ENCODE measurements around the gene TOR3A. TPM values are rescaled to one million over a fixed set of nuclear protein-coding genes. Genes with fewer than 3 reads are reported as not detected.
"Not testable (repeated sequence)": the region's sequence is repeated elsewhere in the genome, so short reads cannot be mapped to it uniquely, and the experiment has no call there.

Gene TOR3A
- polyA plus RNA-seq, 1 of the 3 experiments (the other 2 are of a cell fraction), result 29.9 TPM

GRCh38 chr1:179128520-179128919 is 46.6 kb downstream of the TOR3A start:
- H4K20me1 ChIP-seq (ENCODE audit: insufficient read depth), result peaks cover 5% of the 10 kb centered on the region
- H3K36me3 ChIP-seq (replicated peaks in 1 of 2; ENCODE audit: control insufficient read depth in 1 of 2, insufficient read depth in 2 of 2, low read length in 1 of 2), result peaks cover 18 to 51% of the 10 kb centered on the region in 2 experiments
- DNase-seq, result no peak
- no peaks in the 10 kb centered on the region for H3K9me2 ChIP-seq
- H3K4me2 ChIP-seq, result peak overlapping the region; percentile 39; the same call in 1 of the 2 replicates
- no peak overlapping the region for H3K9ac ChIP-seq
- peaks cover 58% of the 10 kb centered on the region for H3F3A ChIP-seq (replicated peaks; ENCODE audit: insufficient read depth)
- H3K4me3 ChIP-seq (ENCODE audit: low read depth in 2 of 2, low read length in 1 of 2), result no peak overlapping the region
- H3K4me1 ChIP-seq (ENCODE audit: control insufficient read depth in 1 of 2, insufficient read depth in 2 of 2, low read depth in 1 of 2, low read length in 1 of 2), result peaks cover 4 to 25% of the 10 kb centered on the region in 2 experiments
- WGBS (ENCODE audit: low lambda C conversion rate), result 93% methylated on average over 4 of the region's 4 CpGs
- H3K27ac ChIP-seq (ENCODE audit: low read depth in 2 of 2, low read length in 1 of 2), result peak overlapping the region in 1 of 2 experiments; percentile 92; a peak in 3 of 4 replicates
- CTCF ChIA-PET, result interaction anchor here (1.3 kb wide), 1 partner anchor 26 kb away, joined by 3 read pairs; no protein-coding TSS in a partner anchor
- peaks cover 95% of the 10 kb centered on the region for H3K79me2 ChIP-seq (ENCODE audit: insufficient read depth)
- H2AFZ ChIP-seq (ENCODE audit: low read depth), result no peak overlapping the region
- H3K27me3 ChIP-seq (ENCODE audit: insufficient read depth), result no peaks in the 10 kb centered on the region
- no peaks in the 10 kb centered on the region for H3K9me3 ChIP-seq
- TF ChIP-seq, protein P1, sequence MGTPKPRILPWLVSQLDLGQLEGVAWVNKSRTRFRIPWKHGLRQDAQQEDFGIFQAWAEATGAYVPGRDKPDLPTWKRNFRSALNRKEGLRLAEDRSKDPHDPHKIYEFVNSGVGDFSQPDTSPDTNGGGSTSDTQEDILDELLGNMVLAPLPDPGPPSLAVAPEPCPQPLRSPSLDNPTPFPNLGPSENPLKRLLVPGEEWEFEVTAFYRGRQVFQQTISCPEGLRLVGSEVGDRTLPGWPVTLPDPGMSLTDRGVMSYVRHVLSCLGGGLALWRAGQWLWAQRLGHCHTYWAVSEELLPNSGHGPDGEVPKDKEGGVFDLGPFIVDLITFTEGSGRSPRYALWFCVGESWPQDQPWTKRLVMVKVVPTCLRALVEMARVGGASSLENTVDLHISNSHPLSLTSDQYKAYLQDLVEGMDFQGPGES (IDR thresholded peaks at IDR 0.05; ENCODE audit: low read depth, low read length), result no peak
- TF ChIP-seq JUND (IDR thresholded peaks at IDR 0.05) (no peak), FOSL2 (IDR thresholded peaks at IDR 0.05; ENCODE audit: borderline replicate concordance, low read depth) (no peak), POLR2AphosphoS5 (IDR thresholded peaks at IDR 0.05; ENCODE audit: low read depth, low read length) (no peak), GATA2 (CRISPR knock-in tag; IDR thresholded peaks at IDR 0.05) (no peak), TCF12 (IDR thresholded peaks at IDR 0.05) (no peak), FOXJ3 (CRISPR knock-in tag; IDR thresholded peaks at IDR 0.05) (no peak), ELF1 (IDR thresholded peaks at IDR 0.05) (no peak), TAF1 (IDR thresholded peaks at IDR 0.05; ENCODE audit: borderline replicate concordance, low read depth, low read length) (no peak)
- TF ChIP-seq, protein P2, sequence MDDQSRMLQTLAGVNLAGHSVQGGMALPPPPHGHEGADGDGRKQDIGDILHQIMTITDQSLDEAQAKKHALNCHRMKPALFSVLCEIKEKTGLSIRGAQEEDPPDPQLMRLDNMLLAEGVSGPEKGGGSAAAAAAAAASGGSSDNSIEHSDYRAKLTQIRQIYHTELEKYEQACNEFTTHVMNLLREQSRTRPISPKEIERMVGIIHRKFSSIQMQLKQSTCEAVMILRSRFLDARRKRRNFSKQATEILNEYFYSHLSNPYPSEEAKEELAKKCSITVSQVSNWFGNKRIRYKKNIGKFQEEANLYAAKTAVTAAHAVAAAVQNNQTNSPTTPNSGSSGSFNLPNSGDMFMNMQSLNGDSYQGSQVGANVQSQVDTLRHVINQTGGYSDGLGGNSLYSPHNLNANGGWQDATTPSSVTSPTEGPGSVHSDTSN (IDR thresholded peaks at IDR 0.05), result no peak
- TF ChIP-seq, protein P3, sequence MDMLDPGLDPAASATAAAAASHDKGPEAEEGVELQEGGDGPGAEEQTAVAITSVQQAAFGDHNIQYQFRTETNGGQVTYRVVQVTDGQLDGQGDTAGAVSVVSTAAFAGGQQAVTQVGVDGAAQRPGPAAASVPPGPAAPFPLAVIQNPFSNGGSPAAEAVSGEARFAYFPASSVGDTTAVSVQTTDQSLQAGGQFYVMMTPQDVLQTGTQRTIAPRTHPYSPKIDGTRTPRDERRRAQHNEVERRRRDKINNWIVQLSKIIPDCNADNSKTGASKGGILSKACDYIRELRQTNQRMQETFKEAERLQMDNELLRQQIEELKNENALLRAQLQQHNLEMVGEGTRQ (IDR thresholded peaks at IDR 0.05; ENCODE audit: borderline replicate concordance, low read depth, low read length), result no peak
- POLR2A ChIA-PET, result no interaction called here

GRCh38 chr1:179129702-179130473 is 48.0 kb downstream of the TOR3A start:
- Histone ChIP-seq H3F3A (replicated peaks; ENCODE audit: insufficient read depth) (peaks cover 63% of the 10 kb centered on the region), H3K4me1 (ENCODE audit: control insufficient read depth in 1 of 2, insufficient read depth in 2 of 2, low read depth in 1 of 2, low read length in 1 of 2) (peaks cover 4 to 25% of the 10 kb centered on the region in 2 experiments), H3K27me3 (ENCODE audit: insufficient read depth) (no peaks in the 10 kb centered on the region), H3K9me3 (no peaks in the 10 kb centered on the region), H3K36me3 (replicated peaks in 1 of 2; ENCODE audit: control insufficient read depth in 1 of 2, insufficient read depth in 2 of 2, low read length in 1 of 2) (peaks cover 20 to 46% of the 10 kb centered on the region in 2 experiments), H3K4me3 (ENCODE audit: low read depth in 2 of 2, low read length in 1 of 2) (peak overlapping the region in 1 of 2 experiments; percentile 18; a peak in 1 of 4 replicates), H3K9me2 (no peaks in the 10 kb centered on the region), H3K79me2 (ENCODE audit: insufficient read depth) (peaks cover 95% of the 10 kb centered on the region), H3K9ac (no peak overlapping the region), H4K20me1 (ENCODE audit: insufficient read depth) (peaks cover 6% of the 10 kb centered on the region), H2AFZ (ENCODE audit: low read depth) (no peak overlapping the region), H3K27ac (ENCODE audit: low read depth in 2 of 2, low read length in 1 of 2) (peak overlapping the region in 1 of 2 experiments; percentile 92; a peak in 3 of 4 replicates), H3K4me2 (peak overlapping the region; percentile 39)
- 73% methylated on average over 10 of the region's 10 CpGs for WGBS (ENCODE audit: low lambda C conversion rate)
- TF ChIP-seq, protein P4, sequence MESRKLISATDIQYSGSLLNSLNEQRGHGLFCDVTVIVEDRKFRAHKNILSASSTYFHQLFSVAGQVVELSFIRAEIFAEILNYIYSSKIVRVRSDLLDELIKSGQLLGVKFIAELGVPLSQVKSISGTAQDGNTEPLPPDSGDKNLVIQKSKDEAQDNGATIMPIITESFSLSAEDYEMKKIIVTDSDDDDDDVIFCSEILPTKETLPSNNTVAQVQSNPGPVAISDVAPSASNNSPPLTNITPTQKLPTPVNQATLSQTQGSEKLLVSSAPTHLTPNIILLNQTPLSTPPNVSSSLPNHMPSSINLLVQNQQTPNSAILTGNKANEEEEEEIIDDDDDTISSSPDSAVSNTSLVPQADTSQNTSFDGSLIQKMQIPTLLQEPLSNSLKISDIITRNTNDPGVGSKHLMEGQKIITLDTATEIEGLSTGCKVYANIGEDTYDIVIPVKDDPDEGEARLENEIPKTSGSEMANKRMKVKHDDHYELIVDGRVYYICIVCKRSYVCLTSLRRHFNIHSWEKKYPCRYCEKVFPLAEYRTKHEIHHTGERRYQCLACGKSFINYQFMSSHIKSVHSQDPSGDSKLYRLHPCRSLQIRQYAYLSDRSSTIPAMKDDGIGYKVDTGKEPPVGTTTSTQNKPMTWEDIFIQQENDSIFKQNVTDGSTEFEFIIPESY (IDR thresholded peaks at IDR 0.05; ENCODE audit: borderline replicate concordance, low read depth), result no peak
- no peak for TF ChIP-seq GABPA (IDR thresholded peaks at IDR 0.05; ENCODE audit: low read depth)
- TF ChIP-seq MAX (IDR thresholded peaks at IDR 0.05; ENCODE audit: low read depth), result peak; percentile 26; the same call in 1 of the 2 replicates
- no peak for DNase-seq
- ChIA-PET POLR2A (no interaction called here), CTCF (interaction anchor here (0.6 kb wide), 1 partner anchor 11 kb away, joined by 3 read pairs; no protein-coding TSS in a partner anchor)

DNA sequence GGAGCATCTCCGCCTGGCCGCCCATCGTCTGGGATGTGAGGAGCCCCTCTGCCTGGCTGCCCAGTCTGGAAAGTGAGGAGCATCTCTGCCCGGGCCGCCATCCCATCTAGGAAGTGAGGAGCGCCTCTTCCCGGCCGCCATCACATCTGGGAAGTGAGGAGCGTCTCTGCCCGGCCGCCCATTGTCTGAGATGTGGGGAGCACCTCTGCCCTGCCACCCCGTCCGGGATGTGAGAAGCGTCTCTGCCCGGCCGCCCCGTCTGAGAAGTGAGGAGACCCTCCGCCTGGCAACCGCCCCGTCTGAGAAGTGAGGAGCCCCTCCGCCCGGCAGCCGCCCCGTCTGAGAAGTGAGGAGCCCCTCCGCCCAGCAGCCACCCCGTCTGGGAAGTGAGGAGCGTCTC is 53.3 kb downstream of the TOR3A start:
- H3K4me2 ChIP-seq; H3K27me3 ChIP-seq (ENCODE audit: insufficient read depth); H3K9me3 ChIP-seq; H3K4me3 ChIP-seq (ENCODE audit: low read depth in 2 of 2, low read length in 1 of 2); DNase-seq; H3K9ac ChIP-seq; H2AFZ ChIP-seq (ENCODE audit: low read depth); H3K9me2 ChIP-seq; POLR2A ChIA-PET; CTCF ChIA-PET; H3K27ac ChIP-seq (ENCODE audit: low read depth in 2 of 2, low read length in 1 of 2): not testable (repeated sequence)
- Histone ChIP-seq H4K20me1 (ENCODE audit: insufficient read depth) (peaks cover 34% of the 10 kb centered on the region), H3K79me2 (ENCODE audit: insufficient read depth) (peaks cover 96% of the 10 kb centered on the region), H3K4me1 (ENCODE audit: control insufficient read depth in 1 of 2, insufficient read depth in 2 of 2, low read depth in 1 of 2, low read length in 1 of 2) (peaks cover 4 to 12% of the 10 kb centered on the region in 2 experiments; a peak in 3 of 4 replicates), H3F3A (replicated peaks; ENCODE audit: insufficient read depth) (peaks cover 26% of the 10 kb centered on the region), H3K36me3 (replicated peaks in 1 of 2; ENCODE audit: control insufficient read depth in 1 of 2, insufficient read depth in 2 of 2, low read length in 1 of 2) (peaks cover 14 to 32% of the 10 kb centered on the region in 2 experiments)
- WGBS (ENCODE audit: low lambda C conversion rate), result 88% methylated on average over 8 of the region's 27 CpGs
